HepG2 (cell line): ENCODE data around the gene PDHX. TPM values are rescaled to one million over a fixed set of nuclear protein-coding genes. Genes with fewer than 3 reads are reported as not detected.

ENCODE experiments used
- ATAC-seq: fragments of 200-7000 bp; cut with Tn5 transposase; 3 replicates; pipeline ENCODE4 v1.9.1; 2020; ENCODE audit warnings: mild to moderate bottlenecking, moderate library complexity
- BruUV-seq: library from RNA; stranded (reverse); fragments of 400-500 nt; replicated peaks from 2 replicates; lab custom pipeline; 2021; lab: Mats Ljungman, UMichigan
- CTCF ChIA-PET: fragments of 300-600 bp; formaldehyde crosslinking; extraction: SDS; loops from one replicate; lab custom pipeline; 2021; ENCODE audit warnings: low total read pairs, inconsistent platforms, low intra/inter-chr PET ratio; lab: Yijun Ruan, JAX
- POLR2A ChIA-PET: fragments of 350-600 bp; sonication (Branson Sonifier 250); formaldehyde crosslinking; loops from one replicate; lab custom pipeline; 2020; ENCODE audit warnings: antibody characterized with exemption, inconsistent platforms; lab: Yijun Ruan, JAX
- DNase-seq: peaks from one replicate; pipeline ENCODE4 v3.0.0-alpha.2; 2015; ENCODE audit warnings: low spot score
- FAIRE-seq: peaks from 3 replicates; lab custom pipeline; 2011; peaks lifted over from hg19 to GRCh38; lab: Jason Lieb, UNC
- H2AFZ ChIP-seq: one replicate; pipeline ENCODE4 v1.6.1; 2011; ENCODE audit warnings: low read length, inconsistent platforms
- H3K27ac ChIP-seq: fragments of 300-600 bp; 3 replicates; pipeline ENCODE4 v1.8.0; 2011; ENCODE audit warnings: mixed run types, mild to moderate bottlenecking, mixed read lengths, low read length, inconsistent platforms; ENCODE audit not compliant: insufficient read depth; ENCODE audit errors: extremely low read length
- H3K27me3 ChIP-seq, 2 experiments: fragments of 200-600 bp in 1 of 2; 2 replicates in 1 of 2; 3 replicates in 1 of 2; pipeline versions ENCODE4 v1.6.0 to v1.8.0; 2011; ENCODE audit warnings: low read length in 2 of 2, mild to moderate bottlenecking in 2 of 2, moderate library complexity in 2 of 2, inconsistent platforms in 1 of 2; ENCODE audit not compliant: insufficient read depth in 2 of 2, control insufficient read depth in 1 of 2
- H3K36me3 ChIP-seq, 2 experiments: fragments of 200-600 bp in 1 of 2; replicated peaks in 1 of 2; 2 replicates in 1 of 2; 3 replicates in 1 of 2; pipeline versions ENCODE4 v1.5.1 to v1.8.0; 2011; ENCODE audit warnings: low read length in 2 of 2, inconsistent platforms in 1 of 2; ENCODE audit not compliant: insufficient read depth in 2 of 2, control insufficient read depth in 1 of 2
- H3K4me1 ChIP-seq: 2 replicates; pipeline ENCODE4 v1.5.1; 2012; ENCODE audit warnings: low read length, inconsistent platforms; ENCODE audit not compliant: insufficient read depth
- H3K4me2 ChIP-seq: 2 replicates; pipeline ENCODE4 v1.6.0; 2011; ENCODE audit warnings: low read depth, low read length, inconsistent platforms
- H3K4me3 ChIP-seq, 3 experiments: fragments of 200-600 bp in 1 of 3; sonication (generic), shearing (Covaris generic) in 1 of 3; replicated peaks in 1 of 3; 2 replicates each; pipeline ENCODE4 v1.5.1; 2011 to 2016; ENCODE audit warnings: low read length in 3 of 3, inconsistent platforms in 2 of 3, low read depth in 2 of 3, mild to moderate bottlenecking in 2 of 3, control low read depth in 1 of 3, mixed read lengths in 1 of 3; ENCODE audit not compliant: insufficient read depth in 1 of 3
- H3K79me2 ChIP-seq: one replicate; pipeline ENCODE4 v1.6.1; 2011; ENCODE audit warnings: low read length, inconsistent platforms; ENCODE audit not compliant: insufficient read depth
- H3K9ac ChIP-seq: 2 replicates; pipeline ENCODE4 v1.6.0; 2011; ENCODE audit warnings: mild to moderate bottlenecking, low read depth, low read length, inconsistent platforms; ENCODE audit not compliant: insufficient read depth
- H3K9me3 ChIP-seq: 2 replicates; pipeline ENCODE4 v1.5.1; 2012; ENCODE audit warnings: mild to moderate bottlenecking, low read length
- H4K20me1 ChIP-seq: 2 replicates; pipeline ENCODE4 v1.6.0; 2011; ENCODE audit warnings: inconsistent platforms, mild to moderate bottlenecking, low read length, moderate library complexity; ENCODE audit not compliant: insufficient read depth
- CEBPB ChIP-seq: IDR thresholded peaks from 2 replicates; pipeline ENCODE4 v1.6.1; 2011; ENCODE audit warnings: low read depth, low read length, improper control_type of control experiment, borderline replicate concordance
- EHMT2 ChIP-seq: fragments of 200-600 bp; sonication (generic); IDR thresholded peaks from 2 replicates; pipeline ENCODE4 v1.7.0; 2017; ENCODE audit warnings: antibody characterized with exemption, low read depth, low read length, borderline replicate concordance
- ESRRA ChIP-seq: sonication (generic); formaldehyde crosslinking; IDR thresholded peaks from 2 replicates; pipeline ENCODE4 v1.5.1; 2020; ENCODE audit warnings: mild to moderate bottlenecking, low read depth, missing genetic modification reagents
- PPARG ChIP-seq: conservative IDR thresholded peaks from 2 replicates; pipeline ENCODE4 v1.6.1; 2016; ENCODE audit warnings: missing biosample characterization, missing genetic modification reagents
- PRPF4 ChIP-seq: fragments of 200-400 bp; formaldehyde crosslinking; IDR thresholded peaks from 2 replicates; pipeline ENCODE4 v1.6.1; 2016; ENCODE audit warnings: low read length, low read depth; ENCODE audit not compliant: poor library complexity, severe bottlenecking
- SUZ12 ChIP-seq: fragments of 150-350 bp; IDR thresholded peaks from 2 replicates; pipeline ENCODE4 v1.6.1; 2014; ENCODE audit warnings: low read depth, low read length
- ZBTB4 ChIP-seq: sonication (generic); formaldehyde crosslinking; IDR thresholded peaks from 2 replicates; pipeline ENCODE4 v1.4.0; 2020; ENCODE audit warnings: missing genetic modification reagents, mild to moderate bottlenecking, borderline replicate concordance
- ZNF3 ChIP-seq: IDR thresholded peaks from 2 replicates; pipeline ENCODE4 v1.7.0; 2017; ENCODE audit warnings: inconsistent platforms
- ZNF556 ChIP-seq: sonication (generic); formaldehyde crosslinking; IDR thresholded peaks from 2 replicates; pipeline ENCODE4 v1.4.0; 2020; ENCODE audit warnings: mild to moderate bottlenecking, missing genetic modification reagents, borderline replicate concordance
- ZNF747 ChIP-seq: sonication (generic); formaldehyde crosslinking; IDR thresholded peaks from 2 replicates; pipeline ENCODE4 v1.8.1; 2023; ENCODE audit warnings: missing genetic modification reagents, mild to moderate bottlenecking, borderline replicate concordance
- ZNF781 ChIP-seq: sonication (generic); formaldehyde crosslinking; IDR thresholded peaks from 2 replicates; pipeline ENCODE4 v1.5.1; 2020; ENCODE audit warnings: borderline replicate concordance, mild to moderate bottlenecking, missing genetic modification reagents; ENCODE audit errors: not compliant biosample characterization
- ZNF782 ChIP-seq: sonication (generic); formaldehyde crosslinking; IDR thresholded peaks from 2 replicates; pipeline ENCODE4 v1.4.0; 2020; ENCODE audit warnings: missing genetic modification reagents, mild to moderate bottlenecking, borderline replicate concordance
- in situ Hi-C: cut with HindIII; loops from 2 replicates; pipeline ENCODE4 v1.10.0; 2017; ENCODE audit warnings: low pct_unique_long_range_greater_than_20kb; ENCODE audit not compliant: extremely low pct_ligation_motif_present
- intact Hi-C: fragments of 100-400 bp; cut with micrococcal nuclease; formaldehyde crosslinking; loops from one replicate; pipeline ENCODE4 v1.10.0; 2022; ENCODE audit not compliant: unreplicated experiment
- polyA plus RNA-seq, 8 experiments: library from polyadenylated mRNA; depleted of rRNA in 3 of 8; stranded (reverse) in 7 of 8; unstranded in 1 of 8; fragments of >200 nt; fragmentation: Illumina TruSeq in 4 of 8; extraction: Trizol in 4 of 8; gene quantifications; 2 replicates each; pipeline versions ENCODE4 v1.2.1 to v1.2.3, GENCODE V29; 2011 to 2016; ENCODE audit warnings: low read depth in 4 of 8, missing spikeins in 1 of 8, mixed read lengths in 1 of 8; ENCODE audit not compliant: insufficient read depth in 1 of 8
- total RNA-seq, 5 experiments: library from RNA; depleted of rRNA; stranded (reverse); fragments of >200 nt; fragmentation: Illumina TruSeq; extraction: Trizol; gene quantifications; 2 replicates each; pipeline ENCODE4 v1.2.3, GENCODE V29; 2016; ENCODE audit warnings: low read depth in 1 of 5
- TF ChIP-seq, protein P1 (sequence below): sonication (generic); formaldehyde crosslinking; IDR thresholded peaks from 2 replicates; pipeline ENCODE4 v1.4.0; 2020; ENCODE audit warnings: missing genetic modification reagents, mild to moderate bottlenecking, borderline replicate concordance

The PDHX gene
- total and polyA plus RNA-seq, 2 of the 13 experiments (the other 11 are each of a cell fraction or from before 2014, with no cell fraction given): 41.0 to 73.8 TPM

DNA sequence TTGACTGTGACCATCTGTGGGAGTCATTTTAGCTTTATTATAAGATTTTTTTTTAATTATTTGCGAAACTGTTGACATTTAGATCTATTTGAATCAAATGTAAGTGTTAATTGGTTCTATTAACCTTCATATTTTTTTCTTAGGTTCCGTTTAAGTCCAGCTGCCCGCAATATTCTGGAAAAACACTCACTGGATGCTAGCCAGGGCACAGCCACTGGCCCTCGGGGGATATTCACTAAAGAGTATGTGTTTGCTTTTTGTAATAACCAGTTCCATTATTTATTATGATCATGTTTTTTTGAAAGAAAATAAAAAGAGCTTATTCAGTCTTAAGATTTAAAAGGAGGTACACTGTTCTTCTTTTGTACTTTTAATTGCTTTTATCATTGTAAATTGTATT, 43.9 kb downstream of the PDHX start (continued):
- TF ChIP-seq SUZ12 (no peak), ZNF782 (CRISPR knock-in tag) (no peak)

DNA sequence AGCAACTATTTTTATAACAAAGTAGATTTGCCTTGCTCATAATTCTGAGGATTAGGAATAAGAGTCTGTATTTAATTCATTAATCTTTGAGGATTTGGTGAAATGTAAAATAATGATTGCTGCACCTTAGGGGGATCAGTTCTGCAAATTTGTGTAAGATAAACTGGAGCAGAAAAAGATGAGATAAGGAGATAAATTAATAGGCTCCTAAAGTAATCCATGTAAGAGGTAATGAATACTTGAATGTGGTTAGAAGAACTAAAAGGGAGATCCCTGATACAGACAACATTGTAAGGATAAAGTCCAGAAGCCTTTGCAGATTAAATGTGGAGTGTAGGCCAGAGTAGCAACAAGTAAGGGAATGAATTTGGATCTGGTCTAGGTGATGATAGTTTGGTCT, 45.6 kb downstream of the PDHX start:
- no peak for ATAC-seq
- in situ Hi-C loops: no loop called here
- FAIRE-seq: no peak
- Histone ChIP-seq H3K4me3 (no peak overlapping the region), H3K9me3 (no peaks in the 10 kb centered on the region), H3K36me3 (peaks cover 5 to 55% of the 10 kb centered on the region in 2 experiments; a peak in 4 of 5 replicates), H3K79me2 (no peaks in the 10 kb centered on the region), H2AFZ (no peak overlapping the region), H3K27me3 (no peaks in the 10 kb centered on the region), H3K4me2 (no peak overlapping the region)
- POLR2A ChIA-PET: no interaction called here
- BruUV-seq: no TSS peak
- TF ChIP-seq ZNF781 (CRISPR knock-in tag) (no peak), PPARG (no peak), CEBPB (no peak), ZBTB4 (CRISPR knock-in tag) (no peak), ESRRA (CRISPR knock-in tag) (no peak), EHMT2 (no peak), ZNF556 (CRISPR knock-in tag) (no peak), PRPF4 (no peak), ZNF747 (CRISPR knock-in tag) (no peak), ZNF3 (no peak)
- TF ChIP-seq, protein P1, sequence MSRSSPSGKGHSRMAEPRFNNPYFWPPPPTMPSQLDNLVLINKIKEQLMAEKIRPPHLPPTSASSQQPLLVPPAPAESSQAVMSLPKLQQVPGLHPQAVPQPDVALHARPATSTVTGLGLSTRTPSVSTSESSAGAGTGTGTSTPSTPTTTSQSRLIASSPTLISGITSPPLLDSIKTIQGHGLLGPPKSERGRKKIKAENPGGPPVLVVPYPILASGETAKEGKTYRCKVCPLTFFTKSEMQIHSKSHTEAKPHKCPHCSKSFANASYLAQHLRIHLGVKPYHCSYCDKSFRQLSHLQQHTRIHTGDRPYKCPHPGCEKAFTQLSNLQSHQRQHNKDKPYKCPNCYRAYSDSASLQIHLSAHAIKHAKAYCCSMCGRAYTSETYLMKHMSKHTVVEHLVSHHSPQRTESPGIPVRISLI (CRISPR knock-in tag): no peak
- TF ChIP-seq, all 625 proteins: peak for 0
- Histone ChIP-seq H3K9ac (no peak overlapping the region), H4K20me1 (no peaks in the 10 kb centered on the region), H3K4me1 (peaks cover 14% of the 10 kb centered on the region), H3K27ac (no peak overlapping the region)
- CTCF ChIA-PET: no interaction called here
- intact Hi-C loops: no loop called here
- DNase-seq: no peak
